Measurements from ENCODE around the gene B3GNT7.
"Not testable (repeated sequence)": the region's sequence is repeated elsewhere in the genome, so short reads cannot be mapped to it uniquely, and the experiment has no call there.

The B3GNT7 gene, protein sequence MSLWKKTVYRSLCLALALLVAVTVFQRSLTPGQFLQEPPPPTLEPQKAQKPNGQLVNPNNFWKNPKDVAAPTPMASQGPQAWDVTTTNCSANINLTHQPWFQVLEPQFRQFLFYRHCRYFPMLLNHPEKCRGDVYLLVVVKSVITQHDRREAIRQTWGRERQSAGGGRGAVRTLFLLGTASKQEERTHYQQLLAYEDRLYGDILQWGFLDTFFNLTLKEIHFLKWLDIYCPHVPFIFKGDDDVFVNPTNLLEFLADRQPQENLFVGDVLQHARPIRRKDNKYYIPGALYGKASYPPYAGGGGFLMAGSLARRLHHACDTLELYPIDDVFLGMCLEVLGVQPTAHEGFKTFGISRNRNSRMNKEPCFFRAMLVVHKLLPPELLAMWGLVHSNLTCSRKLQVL

DNA sequence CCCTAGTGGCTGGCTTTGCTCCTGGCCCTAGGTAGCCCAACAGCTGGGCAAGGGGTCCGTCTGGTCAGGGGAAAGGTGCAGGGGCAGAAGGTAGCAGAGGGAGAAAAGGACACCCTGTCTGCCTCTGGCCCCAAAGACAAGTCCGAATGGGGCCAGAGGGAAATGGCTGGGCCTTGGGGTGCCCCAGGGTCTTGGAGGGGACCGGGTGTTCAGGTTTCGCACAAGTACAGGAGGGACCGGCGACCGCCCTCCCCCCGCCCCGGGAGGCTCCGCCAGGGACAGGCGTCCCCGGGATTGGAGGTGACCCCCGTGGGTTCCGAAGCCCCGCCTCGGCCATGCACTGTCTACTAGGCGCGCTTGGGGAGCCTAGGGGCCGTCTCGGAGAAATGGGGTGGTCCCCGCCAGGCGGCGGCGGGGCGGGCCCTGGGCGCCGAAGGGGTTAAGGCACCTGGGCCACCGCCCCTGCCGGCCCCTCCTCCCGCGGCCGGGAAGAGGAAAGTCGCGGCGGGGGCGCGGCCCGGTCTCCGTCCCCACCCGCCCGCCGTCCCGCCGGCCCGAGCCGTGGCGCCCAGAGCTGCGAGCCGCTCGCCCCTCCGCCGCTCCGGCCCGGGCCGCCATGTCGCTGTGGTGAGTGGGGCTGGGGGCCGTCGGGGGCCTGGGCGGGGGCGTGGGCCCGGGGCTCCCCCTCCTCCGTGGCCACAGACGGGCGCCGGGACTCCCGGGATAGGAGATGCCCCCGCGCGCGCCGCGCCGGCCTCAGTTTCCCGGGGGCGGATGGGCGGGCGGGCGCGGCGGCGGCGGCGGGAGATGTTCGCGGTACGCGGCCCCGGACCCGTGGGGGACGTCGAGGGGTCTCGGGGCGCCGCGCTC, at the start of gene B3GNT7:
TSS of gene B3GNT7 (plus strand) at position 523 of the 870 bp plus-strand sequence. CDS start at position 617, 94 bp downstream.
- DNase-seq = no peak

GRCh38 chr2:231347081-231347480, 48.4 kb upstream of the B3GNT7 start:
- no peak for DNase-seq

DNA sequence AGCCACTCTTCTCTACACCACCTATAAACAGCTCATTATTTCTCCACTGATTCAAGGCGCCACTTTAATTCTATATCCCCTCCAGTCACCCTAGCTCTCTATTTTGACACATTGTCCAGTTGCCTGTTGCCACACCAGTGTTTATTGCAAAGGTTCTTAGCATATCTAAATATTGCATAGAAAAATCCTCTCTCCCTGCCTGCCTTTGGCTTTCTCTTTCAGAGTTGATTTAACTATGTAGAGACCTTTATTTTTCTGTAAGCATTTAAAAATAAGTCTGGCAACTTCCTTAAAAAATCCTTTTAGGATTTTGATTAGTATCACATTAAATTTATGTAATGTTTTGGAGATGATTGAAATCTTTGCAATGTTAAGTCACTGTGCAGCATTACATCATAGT, 47.9 kb upstream of the B3GNT7 start:
- DNase-seq = no peak

DNA sequence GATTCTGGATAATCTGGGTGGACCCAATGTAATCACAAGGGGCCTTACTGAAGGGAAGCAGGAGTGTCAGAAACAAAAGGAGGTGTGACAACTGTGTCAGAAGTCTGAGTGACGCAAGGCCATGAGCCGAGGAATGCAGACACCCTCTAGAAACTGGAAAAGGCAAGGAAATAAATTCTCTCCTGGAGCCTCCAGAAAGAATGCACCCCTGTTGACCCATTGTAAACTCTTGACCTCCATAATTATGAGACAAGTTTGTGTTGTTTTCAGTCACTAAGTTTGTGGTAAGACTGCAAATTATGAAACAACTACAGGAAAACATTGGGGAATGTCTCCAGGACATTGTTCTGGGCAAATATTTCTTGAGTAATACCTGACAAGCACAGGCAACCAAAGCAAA, 47.3 kb upstream of the B3GNT7 start:
- no peak for DNase-seq

DNA sequence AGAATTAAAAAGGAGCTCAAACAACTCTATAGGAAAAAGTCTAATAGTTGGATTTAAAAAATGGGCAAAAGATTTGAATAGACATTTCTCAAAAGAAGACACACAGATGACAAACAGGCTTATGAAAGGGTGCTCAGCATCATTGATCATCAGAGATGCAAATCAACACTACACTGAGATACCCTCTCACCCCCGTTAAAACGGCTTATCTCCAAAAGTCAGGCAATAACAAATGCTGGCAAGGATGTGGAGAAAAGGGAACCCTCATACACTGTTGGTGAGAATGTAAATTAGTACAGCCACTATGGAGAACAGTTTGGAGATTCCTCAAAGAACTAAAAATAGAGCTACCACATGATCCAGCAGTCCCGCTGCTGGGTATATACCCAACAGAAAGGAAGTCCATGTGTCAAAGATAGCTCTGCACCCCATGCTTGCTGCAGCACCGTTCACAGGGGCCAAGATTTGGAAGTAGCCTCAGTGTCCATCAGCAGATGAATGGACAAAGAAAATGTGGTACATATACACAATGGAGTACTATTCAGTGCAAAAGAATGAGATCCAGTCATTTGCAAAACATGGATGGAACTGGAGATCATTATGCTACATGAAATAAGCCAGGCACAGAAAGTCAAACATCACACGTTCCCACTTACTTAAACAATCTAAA, 46.7 kb upstream of the B3GNT7 start:
- DNase-seq = no peak

GRCh38 chr2:231349374-231349735, 46.2 kb upstream of the B3GNT7 start:
- DNase-seq = not testable (repeated sequence)

- no peak for DNase-seq
Observed at GRCh38 chr2:231351648-231352047, 43.9 kb upstream of the B3GNT7 start.

GRCh38 chr2:231353469-231353868, 42.0 kb upstream of the B3GNT7 start:
- DNase-seq = no peak

DNA sequence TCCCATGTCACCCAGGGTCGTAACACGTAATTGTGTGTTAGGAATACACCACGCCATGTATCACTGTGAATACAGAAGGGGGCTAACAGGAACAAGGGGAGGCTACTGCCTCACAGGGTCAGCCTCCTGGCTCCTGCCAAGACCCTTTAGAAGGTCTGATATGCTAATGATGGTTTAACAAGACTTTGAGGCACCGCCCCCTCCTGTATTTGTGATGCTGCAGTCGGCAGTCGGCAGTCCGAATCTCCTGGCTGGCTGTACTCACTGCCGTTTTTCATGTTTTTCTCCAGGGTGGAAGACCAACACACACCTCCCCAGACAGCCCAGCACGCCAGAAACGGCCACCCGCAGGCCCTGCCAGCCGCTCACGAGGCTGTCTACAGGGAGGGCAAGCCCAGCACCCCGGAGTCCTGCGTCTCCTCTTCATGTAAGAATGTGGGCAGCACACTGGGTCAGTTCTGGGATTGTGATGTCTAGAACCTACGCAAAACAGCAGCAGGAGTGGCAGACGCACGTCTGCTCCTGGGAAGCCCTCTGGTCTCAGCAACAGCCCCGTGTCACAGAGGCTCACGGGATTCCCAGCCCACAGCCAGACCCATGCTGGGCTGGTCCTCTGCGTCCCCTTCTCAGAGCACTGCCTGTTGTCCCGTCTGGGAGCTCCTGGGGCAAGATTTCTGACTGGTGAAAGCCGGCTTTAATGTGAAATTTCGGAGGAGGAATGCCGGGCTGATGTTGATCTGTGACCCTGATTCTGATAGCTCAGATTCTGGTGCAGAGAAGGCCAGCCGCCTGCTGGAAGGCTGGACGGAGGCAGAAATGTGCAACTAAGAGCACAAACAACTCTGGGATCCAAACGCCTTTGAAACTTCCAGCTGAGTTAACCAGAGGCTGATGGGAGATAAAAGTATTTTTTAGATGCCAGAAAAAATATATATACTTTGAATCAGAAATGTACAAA, 39.7 kb upstream of the B3GNT7 start:
- no peak for DNase-seq

GRCh38 chr2:231356466-231356844, 39.1 kb upstream of the B3GNT7 start:
- DNase-seq = no peak

DNA sequence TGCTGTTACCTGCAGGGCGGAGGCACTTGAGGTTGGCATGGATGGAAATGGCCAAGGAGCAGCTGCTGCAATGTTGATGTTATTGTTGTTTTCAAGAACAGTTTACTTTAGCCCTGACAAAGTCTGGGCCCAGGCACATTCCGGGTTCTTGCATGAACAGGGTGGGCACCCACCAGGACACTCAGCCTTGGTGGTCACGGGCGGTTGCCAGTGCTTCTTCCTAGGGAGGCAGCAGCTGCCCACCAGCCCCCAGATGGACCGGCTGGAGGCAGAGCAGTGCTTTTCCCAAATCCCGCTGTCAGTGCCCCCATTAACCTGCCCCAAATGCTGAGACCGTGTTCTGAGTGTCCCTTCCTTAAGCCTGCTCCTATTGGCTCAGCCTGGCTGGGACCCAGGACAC, 38.5 kb upstream of the B3GNT7 start:
- no peak for DNase-seq

- DNase-seq = no peak
Observed at GRCh38 chr2:231357931-231358330, 37.6 kb upstream of the B3GNT7 start.

DNA sequence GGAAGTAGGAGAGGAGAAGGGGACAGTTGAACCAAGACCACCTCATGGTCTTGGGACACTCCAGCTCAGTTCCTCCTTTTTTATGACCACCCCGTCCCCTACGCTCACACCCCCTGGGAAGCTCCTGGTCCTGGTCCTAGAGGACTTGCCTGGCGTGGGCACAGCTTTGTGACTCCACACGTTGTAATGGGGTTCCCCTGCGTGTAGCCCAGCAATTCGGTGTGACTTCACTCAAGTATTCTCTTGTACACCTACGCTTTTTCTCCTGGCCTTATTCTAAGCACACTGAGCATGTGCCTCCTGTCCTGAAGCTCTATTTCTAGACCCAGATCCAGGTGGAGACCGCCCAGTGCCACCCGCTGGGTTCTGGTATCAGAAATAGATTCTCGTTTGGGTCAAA, 36.1 kb upstream of the B3GNT7 start:
- DNase-seq = no peak

DNA sequence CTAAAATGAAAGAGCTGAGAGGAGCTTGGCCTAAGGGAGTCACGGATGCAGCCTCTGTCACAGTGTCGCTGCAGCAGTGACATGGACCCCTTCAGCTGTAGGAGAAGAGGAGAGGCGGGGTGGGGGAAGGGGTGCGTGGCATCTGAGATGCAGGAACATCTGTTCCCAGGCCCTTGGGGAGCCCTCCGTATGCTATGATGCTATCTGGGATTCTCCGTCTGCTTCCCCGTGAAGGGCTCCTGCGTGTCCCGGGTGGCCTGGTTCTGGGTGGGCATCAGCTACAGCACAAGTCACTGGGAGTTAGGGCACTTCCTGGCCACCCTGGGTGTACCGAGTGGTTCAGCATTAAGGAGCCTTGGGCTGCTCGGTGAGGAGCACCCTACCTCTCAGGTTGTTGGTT, 35.6 kb upstream of the B3GNT7 start:
- no peak for DNase-seq

GRCh38 chr2:231360401-231360800, 35.1 kb upstream of the B3GNT7 start:
- no peak for DNase-seq

- DNase-seq = no peak
Observed at GRCh38 chr2:231360881-231361371, 34.6 kb upstream of the B3GNT7 start.

DNA sequence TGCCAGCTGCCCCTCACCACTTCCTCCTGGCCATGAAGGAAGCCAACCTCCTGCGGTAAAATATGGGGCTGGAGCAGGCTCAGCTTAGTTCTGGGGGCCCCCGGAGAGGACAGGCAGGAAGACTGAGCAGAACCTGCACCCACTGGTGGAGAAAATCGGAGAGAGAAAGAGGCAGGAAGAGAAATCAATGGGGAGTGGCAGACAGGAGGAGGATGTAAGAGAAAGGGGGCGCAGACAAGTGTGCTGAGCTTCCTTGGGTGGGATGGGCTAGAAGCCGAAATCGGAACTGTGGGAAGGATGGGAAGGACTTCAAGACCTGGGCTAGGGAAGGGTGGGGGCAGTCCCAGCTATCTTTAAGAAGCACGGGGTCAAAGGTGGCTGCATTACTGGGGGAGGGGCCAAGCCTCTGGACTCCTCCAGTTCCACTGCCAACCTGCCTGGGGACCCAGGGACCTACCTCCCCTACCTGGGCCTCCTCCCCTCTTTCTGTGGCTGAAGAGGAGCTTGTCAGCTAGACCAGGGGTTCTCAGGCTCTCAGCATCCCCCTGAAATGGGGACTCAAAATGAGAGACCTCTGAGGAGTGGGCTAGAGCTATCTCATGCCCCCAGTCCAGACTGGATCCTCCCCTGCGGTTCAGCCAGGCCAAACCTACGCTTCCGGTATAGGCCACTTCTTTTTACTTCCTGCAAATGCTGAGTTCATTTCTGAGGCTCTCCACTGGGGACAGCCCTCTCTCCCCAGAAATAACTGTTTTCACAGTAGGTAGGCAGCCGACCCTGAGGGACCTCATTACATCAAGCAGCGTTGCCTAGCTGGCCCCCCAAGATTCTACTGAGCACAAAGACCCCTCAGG, 33.6 kb upstream of the B3GNT7 start:
- no peak for DNase-seq

GRCh38 chr2:231362555-231363184, 32.8 kb upstream of the B3GNT7 start:
- DNase-seq = no peak

GRCh38 chr2:231364061-231364460, 31.4 kb upstream of the B3GNT7 start:
- DNase-seq = no peak

DNA sequence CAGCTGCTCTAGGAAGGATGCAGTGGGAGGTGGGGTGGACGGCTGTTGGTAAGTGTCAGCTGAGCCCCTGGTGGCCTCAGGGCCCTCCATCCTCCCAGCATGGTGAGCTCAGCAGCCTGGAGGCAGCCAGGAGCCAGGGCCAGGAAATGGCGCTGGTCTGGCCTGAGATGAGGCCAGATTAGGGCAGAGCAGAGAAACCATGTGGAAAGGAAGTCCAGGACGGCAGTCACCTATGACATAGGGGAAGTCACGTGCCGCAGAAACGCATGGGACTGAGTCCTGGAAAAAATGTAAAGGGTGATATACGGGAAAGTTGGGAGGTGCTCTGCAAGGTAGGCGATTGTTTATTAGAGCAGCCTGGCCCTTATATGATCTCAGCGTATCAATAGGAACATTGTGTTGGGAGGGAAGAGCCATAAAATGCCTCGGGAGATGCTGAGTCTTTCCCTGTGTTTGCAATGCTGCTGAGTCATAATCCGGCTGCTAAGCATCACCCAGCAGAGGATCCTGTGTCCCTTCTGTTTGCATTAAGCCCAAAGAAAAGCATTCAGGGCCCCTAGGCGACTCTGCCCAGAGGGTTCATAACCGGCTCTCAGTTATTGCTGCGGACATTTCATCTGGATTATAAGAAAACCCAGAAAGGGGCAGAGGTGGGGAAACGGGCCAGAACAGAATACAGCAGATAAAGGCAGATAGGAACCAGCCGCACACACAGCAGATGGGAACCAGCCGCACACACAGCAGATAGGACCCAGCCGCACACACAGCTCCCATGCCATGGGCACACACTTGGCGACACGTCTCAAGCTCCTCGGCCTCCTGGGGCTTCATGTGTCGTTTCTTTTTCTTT, 30.3 kb upstream of the B3GNT7 start:
- no peak for DNase-seq

All from stimulated activated naive CD4-positive, alpha-beta T cell treated with Interleukin-2 at 50 U/mL for 16 hours (primary cell).